ENCODE results near the gene ZNF598.
"Not testable (repeated sequence)": the region's sequence is repeated elsewhere in the genome, so short reads cannot be mapped to it uniquely, and the experiment has no call there.

The ZNF598 gene

DNA sequence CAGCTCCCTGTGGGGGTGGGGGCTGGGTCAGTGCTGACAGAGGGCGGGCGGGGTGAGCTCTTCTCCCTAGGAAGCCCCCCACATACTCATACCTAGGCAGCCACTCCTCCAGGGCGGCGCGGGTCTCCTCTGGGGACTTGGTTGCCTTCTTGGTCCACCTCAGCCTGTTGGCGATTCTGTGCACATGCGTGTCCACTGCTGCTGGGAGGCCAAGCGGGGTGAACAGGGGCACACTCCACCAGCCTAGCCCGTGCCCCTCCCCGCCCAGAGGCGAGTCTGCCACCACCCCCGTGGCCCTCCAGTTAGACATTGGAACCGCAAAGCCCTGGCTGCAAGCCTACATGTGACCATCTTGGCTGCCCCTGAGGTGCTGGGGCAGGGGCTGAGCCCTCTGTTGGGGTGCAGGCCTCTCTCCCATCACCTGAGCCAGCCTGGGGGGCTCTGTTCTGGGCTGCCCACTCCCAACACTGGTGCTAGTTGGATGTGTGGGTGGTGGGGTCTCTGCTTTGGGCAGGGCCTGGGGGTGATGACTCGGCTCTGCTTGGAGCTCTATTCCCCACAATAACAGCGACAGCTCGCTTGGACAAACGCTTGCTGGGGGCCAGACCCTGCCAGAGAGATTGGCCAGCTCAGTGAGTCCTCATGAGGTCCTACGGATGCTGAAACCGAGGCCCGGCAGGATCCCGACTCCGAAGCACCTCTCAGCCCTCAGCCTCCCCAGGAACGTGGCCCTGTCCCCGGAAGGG is 30.6 kb upstream of the ZNF598 start:
- DNase-seq: no peak

- peak in 1 of 2 experiments; percentile 39 for DNase-seq
Measured at GRCh38 chr16:2039274-2040031, 29.8 kb upstream of the ZNF598 start.

DNA sequence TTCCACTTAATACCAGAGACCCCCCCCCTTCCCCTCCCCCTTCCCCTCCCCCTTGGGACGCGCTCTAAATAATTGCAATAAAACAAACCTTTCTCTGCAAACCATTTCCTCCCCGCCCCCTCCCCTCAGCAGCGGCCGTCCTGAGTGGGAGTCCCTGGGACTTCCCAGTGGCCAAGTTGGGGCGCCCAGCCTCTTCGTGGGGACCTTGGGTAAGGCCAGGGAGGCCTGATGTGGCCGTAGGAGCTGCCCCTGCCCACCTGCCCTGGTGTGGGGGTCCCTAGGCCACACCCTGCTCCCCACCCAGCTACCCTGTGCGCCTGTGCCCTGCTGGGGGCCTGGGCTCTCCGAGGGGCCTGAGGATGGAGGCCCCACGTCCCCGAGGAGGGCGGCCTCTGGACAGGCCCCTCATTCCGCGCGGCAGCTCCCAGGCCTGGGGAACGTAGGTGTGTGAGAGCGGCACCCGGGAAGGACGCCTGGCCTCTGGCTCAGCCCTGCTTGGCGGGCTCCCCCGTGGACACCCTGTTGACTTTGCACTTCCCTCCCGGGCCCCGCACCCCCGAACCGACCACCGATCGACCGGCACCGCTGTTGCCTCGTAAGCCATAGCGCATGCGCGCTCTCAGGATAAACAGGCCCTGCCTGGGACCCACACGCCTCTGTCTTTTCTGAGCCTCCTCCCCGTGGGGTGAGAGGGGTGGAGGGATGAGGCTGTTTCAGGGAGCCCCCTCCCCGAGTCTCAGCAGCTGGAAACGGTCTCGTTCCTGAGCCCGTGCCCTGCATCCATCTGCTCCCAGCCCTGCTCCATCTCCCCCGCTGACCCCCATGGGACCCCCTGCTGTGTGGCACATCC is 29.0 kb upstream of the ZNF598 start:
- no peak for DNase-seq

DNA sequence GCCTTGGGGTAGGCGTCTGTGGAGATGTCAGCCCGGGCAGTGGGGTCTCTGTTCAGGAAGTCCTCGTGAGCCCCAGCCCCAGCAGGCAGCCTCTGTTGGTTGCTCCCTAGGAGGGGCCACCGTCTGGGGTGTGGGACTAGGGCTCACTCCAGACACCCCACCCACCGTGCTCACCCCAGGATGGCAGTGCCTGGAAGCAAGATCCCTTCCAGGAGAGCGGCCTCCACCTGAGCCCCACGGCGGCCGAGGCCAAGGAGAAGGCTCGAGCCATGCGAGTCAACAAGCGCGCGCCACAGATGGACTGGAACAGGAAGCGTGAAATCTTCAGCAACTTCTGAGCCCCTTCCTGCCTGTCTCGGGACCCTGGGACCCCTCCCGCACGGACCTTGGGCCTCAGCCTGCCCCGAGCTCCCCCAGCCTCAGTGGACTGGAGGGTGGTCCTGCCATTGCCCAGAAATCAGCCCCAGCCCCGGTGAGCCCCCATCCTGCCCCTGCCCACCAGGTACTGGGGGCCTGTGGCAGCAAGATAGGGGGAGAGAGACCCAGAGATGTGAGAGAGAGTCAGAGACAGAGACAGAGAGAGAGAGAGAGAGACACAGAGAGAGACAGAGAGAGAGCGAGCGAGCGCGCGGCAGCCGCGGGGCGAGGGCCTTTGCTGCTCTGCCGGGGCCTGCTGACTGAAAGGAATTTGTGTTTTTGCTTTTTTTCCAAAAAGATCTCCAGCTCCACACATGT is 28.2 kb upstream of the ZNF598 start:
- no peak for DNase-seq

- no peak for DNase-seq
Measured at GRCh38 chr16:2037115-2037514, 27.5 kb upstream of the ZNF598 start.

DNA sequence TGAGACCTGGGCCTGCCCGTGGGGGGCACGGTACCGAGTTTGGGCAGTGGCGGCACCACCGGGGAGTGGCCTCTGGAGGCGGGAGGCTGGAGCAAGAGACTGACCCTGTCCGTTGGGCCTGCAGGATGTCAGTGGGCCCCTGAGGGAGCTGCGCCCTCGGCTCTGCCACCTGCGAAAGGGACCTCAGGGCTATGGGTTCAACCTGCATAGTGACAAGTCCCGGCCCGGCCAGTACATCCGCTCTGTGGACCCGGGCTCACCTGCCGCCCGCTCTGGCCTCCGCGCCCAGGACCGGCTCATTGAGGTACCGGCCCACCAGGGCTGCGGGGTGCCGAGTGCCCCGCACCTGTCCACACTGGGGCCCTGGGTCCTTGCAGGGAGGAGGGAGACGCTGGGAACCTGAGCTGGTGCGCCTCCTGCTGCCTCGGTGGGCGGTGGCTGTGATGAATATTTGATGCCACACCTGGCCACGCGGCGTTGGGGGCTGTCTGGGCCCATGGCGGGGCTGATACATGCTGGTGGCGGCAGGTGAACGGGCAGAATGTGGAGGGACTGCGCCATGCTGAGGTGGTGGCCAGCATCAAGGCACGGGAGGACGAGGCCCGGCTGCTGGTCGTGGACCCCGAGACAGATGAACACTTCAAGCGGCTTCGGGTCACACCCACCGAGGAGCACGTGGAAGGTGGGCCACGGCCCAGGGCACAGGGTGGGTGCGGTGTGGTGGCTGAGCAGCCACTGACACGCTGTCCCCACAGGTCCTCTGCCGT is 26.8 kb upstream of the ZNF598 start:
- no peak for DNase-seq

DNA sequence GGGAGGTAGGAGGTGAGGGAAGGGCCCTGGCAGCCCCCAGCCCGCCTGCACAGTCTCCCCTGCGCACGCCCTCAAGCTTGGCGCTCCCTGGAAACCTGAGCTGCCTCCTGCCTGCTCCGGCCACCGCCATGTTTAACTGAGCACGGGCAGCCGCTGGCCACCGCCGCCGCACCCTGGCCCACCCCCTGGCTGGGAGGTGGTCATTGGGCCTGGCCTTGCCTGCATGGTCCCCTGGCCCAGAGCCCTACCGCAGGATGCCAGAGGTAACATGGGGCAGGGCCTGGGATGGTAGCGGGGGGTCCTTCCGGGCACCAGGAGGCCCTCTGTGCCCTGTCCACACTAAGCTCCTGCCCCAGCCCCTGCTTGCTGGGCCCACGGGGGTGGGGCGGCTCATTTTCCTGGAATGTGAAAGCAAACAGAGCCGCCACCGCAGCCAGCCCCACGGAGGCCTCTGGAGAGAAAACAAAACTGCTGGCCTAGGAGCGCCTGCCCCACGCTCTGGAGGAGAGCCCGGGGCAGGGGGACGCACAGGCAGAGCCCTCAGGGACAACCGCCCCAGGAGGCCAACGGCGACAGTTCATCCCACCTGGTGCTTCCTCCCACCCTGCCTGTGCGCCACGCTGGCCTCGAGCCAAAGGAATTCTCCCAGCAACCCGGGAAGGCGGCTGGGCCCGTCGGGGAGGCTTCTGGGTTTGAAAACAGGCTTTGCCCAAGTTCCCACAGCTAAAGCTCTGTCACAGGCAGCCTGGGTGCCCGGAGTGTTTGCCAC is 26.0 kb upstream of the ZNF598 start:
- peak; percentile 39 to 55 for DNase-seq

DNA sequence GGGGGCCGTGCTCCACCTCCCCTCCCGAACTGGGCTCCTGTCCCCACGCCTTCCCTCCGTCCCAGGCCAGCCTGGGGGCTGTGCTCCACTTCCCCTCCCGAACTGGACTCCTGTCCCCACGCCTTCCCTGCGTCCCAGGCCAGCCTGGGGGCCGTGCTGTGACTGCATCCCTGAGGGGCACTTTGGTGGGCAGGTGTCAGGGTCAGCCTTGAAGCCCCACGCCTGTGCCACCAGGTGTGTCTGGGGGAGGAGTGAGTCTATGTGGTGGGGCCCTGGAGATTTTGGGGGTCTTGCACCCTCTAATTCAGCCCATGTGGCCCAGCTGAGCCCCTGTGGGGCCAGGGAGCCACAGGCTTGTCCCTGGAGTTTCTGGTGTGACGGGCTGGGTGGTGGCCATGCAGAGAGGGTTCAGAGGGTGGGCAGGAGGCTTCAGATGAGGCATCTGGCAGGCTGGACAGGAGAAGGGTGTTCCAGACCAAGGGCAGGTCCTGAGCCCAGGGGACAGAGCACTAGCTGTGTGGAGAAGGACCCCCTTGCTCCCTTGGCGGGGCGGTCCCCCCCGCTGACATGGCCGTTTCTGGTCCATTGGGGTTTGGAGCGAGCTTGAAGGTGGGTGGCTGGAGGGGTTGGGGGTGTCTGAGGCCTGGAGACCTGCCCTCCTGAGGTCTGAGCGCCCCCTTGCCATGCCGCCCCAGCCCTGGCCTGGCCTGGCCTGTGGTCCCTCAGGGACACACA is 25.2 kb upstream of the ZNF598 start:
- DNase-seq: no peak

GRCh38 chr16:2033909-2034695 is 24.5 kb upstream of the ZNF598 start:
- not testable (repeated sequence) for DNase-seq

GRCh38 chr16:2033057-2033908 is 23.7 kb upstream of the ZNF598 start:
- no peak for DNase-seq

DNA sequence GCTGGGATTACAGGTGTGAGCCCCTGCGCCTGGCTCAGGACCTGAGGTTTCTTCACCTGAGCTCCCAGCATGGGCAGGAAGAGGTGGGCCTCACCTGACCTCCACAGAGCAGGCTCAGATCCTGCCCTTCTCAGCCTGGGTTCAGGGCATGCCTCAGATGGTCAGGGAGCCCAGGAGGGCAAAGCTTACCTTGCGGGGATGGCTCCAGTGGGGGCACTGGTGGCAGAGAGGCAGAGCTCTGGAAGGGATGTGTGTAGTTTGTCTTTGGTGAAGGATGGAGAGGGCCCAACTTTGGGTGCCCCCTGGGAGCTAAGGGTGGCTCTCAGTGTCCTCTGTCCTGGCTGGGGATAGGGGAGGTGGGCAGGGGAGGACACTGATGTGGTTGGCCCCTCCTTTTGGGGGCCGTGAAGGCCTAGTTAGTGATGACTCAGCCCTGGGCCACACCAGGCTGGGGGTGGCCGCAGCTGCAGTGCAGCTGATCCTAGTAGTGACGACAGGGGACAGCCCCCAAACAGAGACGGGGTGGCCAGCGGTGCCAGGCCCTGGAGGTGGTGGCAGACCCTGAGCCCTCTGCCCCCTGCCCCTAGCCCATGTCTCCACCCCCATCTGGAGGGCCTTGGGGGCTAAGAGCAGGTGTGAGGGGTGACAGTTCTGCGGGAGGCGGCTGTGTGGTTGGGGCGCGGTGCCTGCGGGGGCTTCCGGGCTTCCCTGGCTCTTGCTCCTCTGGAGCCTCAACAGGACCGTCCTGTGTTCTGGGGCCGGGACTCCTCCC is 22.9 kb upstream of the ZNF598 start:
- no peak for DNase-seq

- DNase-seq: no peak
Measured at GRCh38 chr16:2031081-2031577, 21.5 kb upstream of the ZNF598 start.

DNA sequence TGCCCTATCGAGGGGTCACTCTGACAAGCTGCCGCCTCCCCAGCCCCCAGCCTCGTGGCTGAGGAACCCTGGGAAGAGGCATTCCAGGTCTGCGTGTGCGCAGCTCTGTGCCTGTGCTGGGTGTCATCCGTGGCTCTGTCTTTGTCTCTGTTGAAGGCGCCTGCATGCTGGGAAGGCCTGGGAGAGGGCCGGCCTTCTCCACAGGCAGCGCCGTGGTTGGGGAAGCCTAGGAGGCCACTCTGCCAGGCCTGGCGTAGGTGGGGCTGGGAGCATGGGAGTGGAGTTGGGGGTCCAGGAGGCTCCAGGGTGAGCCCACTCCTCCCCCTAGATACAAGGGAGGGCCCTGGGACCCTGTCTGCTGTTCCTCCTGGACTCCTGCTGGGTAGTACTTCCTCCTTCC is 20.4 kb upstream of the ZNF598 start:
- no peak for DNase-seq

DNA sequence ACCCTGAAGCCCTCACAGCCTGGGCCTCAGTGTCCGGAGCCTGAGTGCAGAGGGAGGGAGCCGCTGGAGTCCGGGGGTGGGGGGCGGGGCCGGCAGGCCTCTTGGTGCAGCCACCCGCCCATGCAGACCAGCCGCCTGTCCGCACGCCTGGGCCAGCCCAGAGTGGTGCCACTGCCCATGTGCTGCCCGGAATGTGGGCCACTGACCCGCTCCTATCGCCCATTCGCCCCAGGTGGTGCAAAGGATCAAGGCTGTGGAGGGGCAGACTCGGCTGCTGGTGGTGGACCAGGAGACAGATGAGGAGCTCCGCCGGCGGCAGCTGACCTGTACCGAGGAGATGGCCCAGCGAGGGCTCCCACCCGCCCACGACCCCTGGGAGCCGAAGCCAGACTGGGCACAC is 19.7 kb upstream of the ZNF598 start:
- no peak for DNase-seq

DNA sequence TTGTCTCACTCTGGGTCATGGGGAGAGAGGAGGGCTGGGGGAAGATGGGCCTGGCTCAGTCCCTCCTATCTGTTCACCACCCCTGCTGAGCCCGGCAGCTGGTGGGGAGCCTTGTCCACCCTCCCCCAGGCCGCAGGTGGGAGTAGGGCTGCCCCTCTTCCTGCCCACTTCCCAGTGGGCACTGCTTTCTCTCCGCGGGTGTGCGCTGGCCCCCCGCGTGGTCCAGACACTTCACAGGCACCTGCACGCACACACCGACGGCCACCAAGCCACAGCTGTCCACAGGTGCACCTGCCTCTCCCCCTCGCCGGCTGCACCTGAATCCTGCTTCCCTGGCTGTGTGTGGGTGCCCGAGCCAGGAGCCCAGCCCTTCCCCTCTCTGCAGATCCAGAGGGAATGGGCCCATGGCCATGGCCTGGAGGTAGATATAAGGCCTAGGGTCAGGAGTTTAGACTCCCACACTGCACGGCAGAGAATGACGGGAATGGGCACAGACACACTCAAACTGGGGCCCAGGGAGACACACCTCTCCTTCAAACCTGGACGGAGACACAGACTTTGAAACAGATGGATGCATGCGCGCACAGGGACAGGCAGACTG is 19.1 kb upstream of the ZNF598 start:
- peak in 1 of 2 experiments; percentile 54 for DNase-seq

DNA sequence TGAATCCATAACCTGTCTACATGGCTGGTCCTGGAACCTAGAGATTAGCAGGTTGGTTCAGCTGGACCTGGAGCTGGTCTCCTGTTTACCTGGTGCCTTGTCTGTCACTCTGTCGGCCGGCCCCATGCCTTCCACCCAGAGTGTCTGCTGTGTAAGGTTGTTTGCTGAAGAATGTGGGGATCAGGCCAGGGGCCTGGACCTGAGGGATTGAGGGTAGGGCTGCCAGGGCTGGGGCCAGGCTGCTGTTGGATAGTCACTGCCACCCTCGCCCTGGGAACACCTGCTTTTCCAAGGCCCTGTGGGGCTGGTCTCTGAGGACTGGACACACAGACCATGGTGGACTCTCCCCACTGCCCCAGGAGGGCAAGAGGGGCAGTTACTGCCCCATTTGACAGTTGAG is 18.5 kb upstream of the ZNF598 start:
- DNase-seq: no peak
